Measurements from ENCODE around the gene TPCN1.

GRCh38 chr12:113262710-113263109 is 41.4 kb downstream of the TPCN1 start:
- TF ChIP-seq CTCF (conservative IDR thresholded peaks at IDR 0.05; ENCODE audit: low read depth, low read length) = no peak
- no peak for TF ChIP-seq EZH2 (IDR thresholded peaks at IDR 0.05; ENCODE audit: low read length, unreplicated experiment)

Measured in PC-3 (cell line).